ENCODE measurements around the gene FBXL19.

Gene FBXL19

GRCh38 chr16:30925995-30926811, 2.8 kb downstream of the FBXL19 start:
- no peak overlapping the region for H3K9ac ChIP-seq (ENCODE audit: low read length)
- no peaks in the 10 kb centered on the region for H3K9me2 ChIP-seq (replicated peaks; ENCODE audit: insufficient read depth, low read length)
- 0 out of 2 replicates have a peak, but pooled peaks cover 3% of the 10 kb centered on the region for H3F3A ChIP-seq (ENCODE audit: insufficient read depth)
- no peak overlapping the region for H2AFZ ChIP-seq (ENCODE audit: low read depth, low read length, severe bottlenecking)
- no peaks in the 10 kb centered on the region for H3K9me3 ChIP-seq (ENCODE audit: insufficient read depth, low read length)
- no peaks in the 10 kb centered on the region for H4K20me1 ChIP-seq (ENCODE audit: low read depth, low read length)
- TF ChIP-seq EZH2phosphoT487 (conservative IDR thresholded peaks at IDR 0.05; ENCODE audit: low read length) = no peak
- TF ChIP-seq CTCF (IDR thresholded peaks at IDR 0.05; ENCODE audit: insufficient read depth, low read length, poor library complexity, severe bottlenecking) = no peak
- H3K27ac ChIP-seq (ENCODE audit: low read depth, low read length) = no peak overlapping the region
- H3K79me2 ChIP-seq (ENCODE audit: insufficient read depth, low read length) = no peaks in the 10 kb centered on the region
- H3K36me3 ChIP-seq (ENCODE audit: low read length) = no peaks in the 10 kb centered on the region
- H3K27me3 ChIP-seq (ENCODE audit: low read length) = no peaks in the 10 kb centered on the region
- no peak overlapping the region for H3K4me2 ChIP-seq (ENCODE audit: low read depth, low read length, poor library complexity, severe bottlenecking)
- H3K4me3 ChIP-seq (ENCODE audit: insufficient read depth, low read length, poor library complexity, severe bottlenecking) = no peak overlapping the region

- Histone ChIP-seq H3K4me3 (ENCODE audit: insufficient read depth, low read length, poor library complexity, severe bottlenecking) (no peak overlapping the region), H3K27ac (ENCODE audit: low read depth, low read length) (no peak overlapping the region), H3K36me3 (ENCODE audit: low read length) (no peaks in the 10 kb centered on the region)
Measured at GRCh38 chr16:30926937-30927788, 3.8 kb downstream of the FBXL19 start.

GRCh38 chr16:30927789-30928378, 4.5 kb downstream of the FBXL19 start:
- no peaks in the 10 kb centered on the region for H3K9me2 ChIP-seq (replicated peaks; ENCODE audit: insufficient read depth, low read length)
- H4K20me1 ChIP-seq (ENCODE audit: low read depth, low read length) = no peaks in the 10 kb centered on the region
- no peaks in the 10 kb centered on the region for H3K36me3 ChIP-seq (ENCODE audit: low read length)
- TF ChIP-seq EZH2phosphoT487 (conservative IDR thresholded peaks at IDR 0.05; ENCODE audit: low read length) (no peak), CTCF (IDR thresholded peaks at IDR 0.05; ENCODE audit: insufficient read depth, low read length, poor library complexity, severe bottlenecking) (no peak)
- H3K27me3 ChIP-seq (ENCODE audit: low read length) = no peaks in the 10 kb centered on the region
- H3K27ac ChIP-seq (ENCODE audit: low read depth, low read length) = no peak overlapping the region
- H3K4me3 ChIP-seq (ENCODE audit: insufficient read depth, low read length, poor library complexity, severe bottlenecking) = no peak overlapping the region
- 0 out of 2 replicates have a peak, but pooled peaks cover 3% of the 10 kb centered on the region for H3F3A ChIP-seq (ENCODE audit: insufficient read depth)
- H3K4me2 ChIP-seq (ENCODE audit: low read depth, low read length, poor library complexity, severe bottlenecking) = no peak overlapping the region
- H3K79me2 ChIP-seq (ENCODE audit: insufficient read depth, low read length) = no peaks in the 10 kb centered on the region
- H3K9me3 ChIP-seq (ENCODE audit: insufficient read depth, low read length) = no peaks in the 10 kb centered on the region
- no peak overlapping the region for H3K9ac ChIP-seq (ENCODE audit: low read length)
- H2AFZ ChIP-seq (ENCODE audit: low read depth, low read length, severe bottlenecking) = no peak overlapping the region

More at GRCh38 chr16:30926937-30927788, 3.8 kb downstream of the FBXL19 start:
- Histone ChIP-seq H3K79me2 (ENCODE audit: insufficient read depth, low read length) (no peaks in the 10 kb centered on the region), H3F3A (ENCODE audit: insufficient read depth) (0 out of 2 replicates have a peak, but pooled peaks cover 3% of the 10 kb centered on the region), H3K27me3 (ENCODE audit: low read length) (no peaks in the 10 kb centered on the region), H4K20me1 (ENCODE audit: low read depth, low read length) (no peaks in the 10 kb centered on the region), H3K9me2 (replicated peaks; ENCODE audit: insufficient read depth, low read length) (no peaks in the 10 kb centered on the region), H3K4me2 (ENCODE audit: low read depth, low read length, poor library complexity, severe bottlenecking) (no peak overlapping the region), H3K9ac (ENCODE audit: low read length) (no peak overlapping the region), H2AFZ (ENCODE audit: low read depth, low read length, severe bottlenecking) (no peak overlapping the region), H3K9me3 (ENCODE audit: insufficient read depth, low read length) (no peaks in the 10 kb centered on the region)
- TF ChIP-seq EZH2phosphoT487 (conservative IDR thresholded peaks at IDR 0.05; ENCODE audit: low read length) (no peak), CTCF (IDR thresholded peaks at IDR 0.05; ENCODE audit: insufficient read depth, low read length, poor library complexity, severe bottlenecking) (no peak)

All from SU-DHL-6 (cell line).